Erythroblast (primary cell): ENCODE data around the gene CD53.

Experiments used
- GATA1 ChIP-seq: IDR thresholded peaks from 2 replicates; pipeline ENCODE4 v1.6.1; 2011; ENCODE audit warnings: low read depth, mild to moderate bottlenecking, control low read depth, low read length, moderate library complexity
- POLR2A ChIP-seq: IDR thresholded peaks from 2 replicates; pipeline ENCODE4 v1.6.1; 2011; ENCODE audit warnings: mild to moderate bottlenecking, low read length

DNA sequence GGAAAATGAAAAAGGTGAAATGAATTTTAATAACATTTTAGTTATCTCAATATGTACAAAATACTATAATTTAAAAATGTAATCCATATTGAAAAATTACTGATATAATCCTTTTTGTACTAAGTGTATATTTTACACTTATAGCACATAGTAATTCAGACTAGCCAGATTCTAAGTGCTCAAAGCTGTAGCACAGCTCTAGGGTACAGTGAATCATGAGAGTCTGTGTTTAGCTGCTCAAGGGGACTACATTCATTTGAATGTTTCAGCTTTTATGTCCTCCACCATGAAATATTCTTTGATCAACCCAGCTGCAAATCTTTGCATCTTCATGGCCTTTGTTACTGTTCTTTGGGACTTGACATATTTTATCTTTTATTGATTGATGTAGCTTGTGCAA lies 15.7 kb downstream of the CD53 start:
- TF ChIP-seq POLR2A (no peak), GATA1 (no peak)
